MM.1S (cell line): ENCODE measurements around the gene PIGP.

Experiments
- DNase-seq: peaks from one replicate; pipeline ENCODE4 v3.0.0-alpha.2; 2015
- H2AFZ ChIP-seq: fragments of 300-600 bp; sonication (generic); 2 replicates; pipeline ENCODE4 v1.6.0; 2016; ENCODE audit warnings: antibody characterized with exemption, low read length
- H3F3A ChIP-seq: fragments of 300-600 bp; sonication (generic); 2 replicates; pipeline ENCODE4 v1.6.1; 2016; ENCODE audit warnings: mild to moderate bottlenecking, antibody characterized with exemption, low read length, moderate library complexity, mixed read lengths; ENCODE audit not compliant: insufficient read depth
- H3K27ac ChIP-seq: fragments of 300-600 bp; sonication (generic); 2 replicates; pipeline ENCODE4 v1.5.1; 2016; ENCODE audit warnings: mild to moderate bottlenecking, low read length
- H3K27me3 ChIP-seq: fragments of 300-600 bp; sonication (generic); replicated peaks from 2 replicates; pipeline ENCODE4 v1.6.0; 2016; ENCODE audit warnings: low read length; ENCODE audit not compliant: insufficient read depth
- H3K36me3 ChIP-seq: fragments of 300-600 bp; sonication (generic); replicated peaks from 2 replicates; pipeline ENCODE4 v1.6.1; 2016; ENCODE audit warnings: mild to moderate bottlenecking, low read length, mixed read lengths; ENCODE audit not compliant: insufficient read depth
- H3K4me1 ChIP-seq: fragments of 300-600 bp; sonication (generic); 2 replicates; pipeline ENCODE4 v1.6.1; 2016; ENCODE audit warnings: low read length, mixed read lengths
- H3K4me2 ChIP-seq: fragments of 300-600 bp; sonication (generic); 2 replicates; pipeline ENCODE4 v1.6.0; 2016; ENCODE audit warnings: low read depth, low read length
- H3K4me3 ChIP-seq: fragments of 300-600 bp; sonication (generic); 2 replicates; pipeline ENCODE4 v1.5.1; 2016; ENCODE audit warnings: low read length, mixed read lengths
- H3K79me2 ChIP-seq: fragments of 300-600 bp; sonication (generic); 2 replicates; pipeline ENCODE4 v1.6.1; 2016; ENCODE audit warnings: mixed run types, low read length, mixed read lengths
- H3K9ac ChIP-seq: fragments of 300-600 bp; sonication (generic); 2 replicates; pipeline ENCODE4 v1.6.1; 2016; ENCODE audit warnings: low read length, mixed read lengths
- H3K9me2 ChIP-seq: fragments of 300-600 bp; sonication (generic); replicated peaks from 2 replicates; pipeline ENCODE4 v1.6.1; 2016; ENCODE audit warnings: mild to moderate bottlenecking, low read length, mixed read lengths; ENCODE audit not compliant: insufficient read depth
- H3K9me3 ChIP-seq: fragments of 300-600 bp; sonication (generic); replicated peaks from 2 replicates; pipeline ENCODE4 v1.6.1; 2016; ENCODE audit warnings: mild to moderate bottlenecking, low read length, mixed read lengths; ENCODE audit not compliant: insufficient read depth
- H4K20me1 ChIP-seq: fragments of 300-600 bp; sonication (generic); 2 replicates; pipeline ENCODE4 v1.6.1; 2016; ENCODE audit warnings: mild to moderate bottlenecking, low read length, moderate library complexity, mixed read lengths; ENCODE audit not compliant: insufficient read depth
- EZH2 ChIP-seq: fragments of 300-600 bp; sonication (generic); optimal IDR thresholded peaks from 2 replicates; pipeline ENCODE3; 2017; ENCODE audit warnings: low read depth, mild to moderate bottlenecking, antibody characterized with exemption, low read length, mixed read lengths
- EZH2phosphoT487 ChIP-seq: fragments of 300-600 bp; sonication (generic); IDR thresholded peaks from 2 replicates; pipeline ENCODE4 v1.6.1; 2018; ENCODE audit warnings: antibody characterized with exemption, low read length
- TF ChIP-seq, protein P1 (sequence below): fragments of 300-600 bp; sonication (generic); IDR thresholded peaks from 2 replicates; pipeline ENCODE4 v1.5.1; 2016; ENCODE audit warnings: antibody characterized with exemption, low read length, mixed read lengths

Gene PIGP

DNA sequence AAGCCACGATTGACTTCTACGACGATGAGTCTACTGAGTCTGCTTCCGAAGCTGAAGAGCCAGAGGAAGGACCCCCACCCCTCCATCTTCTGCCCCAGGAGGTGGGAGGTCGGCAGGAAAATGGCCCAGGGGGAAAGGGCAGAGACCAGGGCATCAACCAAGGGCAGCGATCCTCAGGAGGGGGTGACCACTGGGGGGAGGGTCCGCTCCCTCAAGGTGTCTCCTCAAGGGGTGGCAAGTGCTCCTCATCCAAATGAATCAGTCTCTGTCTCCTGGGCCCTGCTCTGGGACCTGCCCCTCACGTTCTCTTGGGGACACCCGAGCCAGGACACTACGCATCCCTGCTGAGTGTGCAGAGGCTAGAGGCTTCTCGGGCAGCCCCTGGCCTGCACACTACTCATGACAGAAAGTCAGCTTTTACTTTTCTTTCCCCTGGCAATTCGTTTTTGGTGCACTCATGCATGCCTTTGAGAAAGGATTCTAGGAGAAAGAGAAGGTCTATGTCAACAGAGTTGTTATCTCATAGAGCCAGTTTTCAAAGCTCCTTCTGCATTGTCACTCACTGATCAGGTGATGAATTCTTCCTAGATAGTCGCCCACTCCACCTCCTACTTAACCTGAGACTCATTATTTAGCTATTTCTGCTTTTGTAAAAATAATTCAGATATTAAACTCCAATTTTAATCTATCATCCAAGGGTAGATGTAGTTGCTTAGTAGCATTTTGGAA is 54.8 kb downstream of the PIGP start:
- Histone ChIP-seq H2AFZ (no peak overlapping the region), H3K36me3 (no peaks in the 10 kb centered on the region), H3K27me3 (no peaks in the 10 kb centered on the region), H3K9me2 (no peaks in the 10 kb centered on the region), H3K4me2 (no peak overlapping the region), H3F3A (no peaks in the 10 kb centered on the region), H3K79me2 (no peaks in the 10 kb centered on the region), H4K20me1 (no peaks in the 10 kb centered on the region), H3K9ac (no peak overlapping the region), H3K4me3 (no peak overlapping the region), H3K4me1 (no peaks in the 10 kb centered on the region), H3K9me3 (no peaks in the 10 kb centered on the region), H3K27ac (no peak overlapping the region)
- TF ChIP-seq, protein P1, sequence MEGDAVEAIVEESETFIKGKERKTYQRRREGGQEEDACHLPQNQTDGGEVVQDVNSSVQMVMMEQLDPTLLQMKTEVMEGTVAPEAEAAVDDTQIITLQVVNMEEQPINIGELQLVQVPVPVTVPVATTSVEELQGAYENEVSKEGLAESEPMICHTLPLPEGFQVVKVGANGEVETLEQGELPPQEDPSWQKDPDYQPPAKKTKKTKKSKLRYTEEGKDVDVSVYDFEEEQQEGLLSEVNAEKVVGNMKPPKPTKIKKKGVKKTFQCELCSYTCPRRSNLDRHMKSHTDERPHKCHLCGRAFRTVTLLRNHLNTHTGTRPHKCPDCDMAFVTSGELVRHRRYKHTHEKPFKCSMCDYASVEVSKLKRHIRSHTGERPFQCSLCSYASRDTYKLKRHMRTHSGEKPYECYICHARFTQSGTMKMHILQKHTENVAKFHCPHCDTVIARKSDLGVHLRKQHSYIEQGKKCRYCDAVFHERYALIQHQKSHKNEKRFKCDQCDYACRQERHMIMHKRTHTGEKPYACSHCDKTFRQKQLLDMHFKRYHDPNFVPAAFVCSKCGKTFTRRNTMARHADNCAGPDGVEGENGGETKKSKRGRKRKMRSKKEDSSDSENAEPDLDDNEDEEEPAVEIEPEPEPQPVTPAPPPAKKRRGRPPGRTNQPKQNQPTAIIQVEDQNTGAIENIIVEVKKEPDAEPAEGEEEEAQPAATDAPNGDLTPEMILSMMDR = no peak
- no peak for TF ChIP-seq EZH2phosphoT487
- no peak for TF ChIP-seq EZH2
- DNase-seq = no peak
